HepG2 (cell line): ENCODE results near the gene DNAJA3.

ENCODE experiments used
- ATF7 ChIP-seq, 2 experiments: fragments of 450-650 bp in 1 of 2; sonication (generic) in 1 of 2; formaldehyde crosslinking in 1 of 2; IDR thresholded peaks; 2 replicates each; pipeline versions ENCODE4 v1.4.0 to v1.6.1; 2016 to 2020; ENCODE audit warnings: antibody characterized with exemption in 1 of 2, mild to moderate bottlenecking in 1 of 2, missing genetic modification reagents in 1 of 2
- CHD2 ChIP-seq: IDR thresholded peaks from 2 replicates; pipeline ENCODE4 v1.6.1; 2011; ENCODE audit warnings: low read depth, low read length, improper control_type of control experiment
- GABPB1 ChIP-seq: IDR thresholded peaks from 2 replicates; pipeline ENCODE4 v1.6.1; 2016; ENCODE audit warnings: mild to moderate bottlenecking, missing genetic modification reagents, moderate library complexity, missing compliant biosample characterization
- HDAC6 ChIP-seq: fragments of 200-600 bp; sonication (generic); IDR thresholded peaks from 2 replicates; pipeline ENCODE4 v1.7.0; 2017; ENCODE audit warnings: mild to moderate bottlenecking, antibody characterized with exemption, low read length, low read depth
- NCOA5 ChIP-seq: sonication (generic); formaldehyde crosslinking; IDR thresholded peaks from 2 replicates; pipeline ENCODE4 v1.4.0; 2020; ENCODE audit warnings: missing genetic modification reagents
- RAD21 ChIP-seq: fragments of 450-650 bp; formaldehyde crosslinking; IDR thresholded peaks from 2 replicates; pipeline ENCODE4 v1.5.0; 2020; ENCODE audit warnings: mild to moderate bottlenecking
- ZKSCAN8 ChIP-seq: IDR thresholded peaks from 2 replicates; pipeline ENCODE4 v1.6.1; 2016; ENCODE audit warnings: borderline replicate concordance, missing genetic modification reagents, missing compliant biosample characterization
- TF ChIP-seq, protein P1 (sequence below): sonication (generic); formaldehyde crosslinking; IDR thresholded peaks from 2 replicates; pipeline ENCODE4 v1.5.0; 2020; ENCODE audit warnings: missing genetic modification reagents

DNA sequence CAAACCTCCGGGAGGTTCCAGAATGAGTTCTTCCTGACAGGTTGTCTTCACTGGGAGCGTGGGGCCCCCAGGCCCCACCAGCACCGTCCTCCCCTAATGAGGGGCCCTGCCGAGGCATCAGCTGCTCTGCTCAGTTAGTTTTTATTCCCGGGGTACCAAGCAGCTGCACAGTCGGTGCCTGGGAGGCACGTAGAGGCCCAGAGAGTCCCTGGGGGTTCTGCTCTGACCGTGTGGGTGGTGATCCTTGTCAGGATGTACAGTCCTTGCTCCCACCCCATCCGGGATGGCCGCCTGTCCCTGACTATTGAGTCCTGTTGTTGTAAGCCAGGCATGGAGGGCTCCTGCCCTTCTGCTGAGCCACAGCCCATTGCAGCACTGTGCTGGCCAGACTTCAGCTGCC is 30.3 kb downstream of the DNAJA3 start:
- no peak for TF ChIP-seq ATF7 (IDR thresholded peaks at IDR 0.05)
- TF ChIP-seq ATF7 (CRISPR knock-in tag; IDR thresholded peaks at IDR 0.05), result no peak
- no peak for TF ChIP-seq HDAC6
- no peak for TF ChIP-seq RAD21
- no peak for TF ChIP-seq GABPB1 (CRISPR knock-in tag)
- TF ChIP-seq CHD2, result no peak
- TF ChIP-seq, protein P1, sequence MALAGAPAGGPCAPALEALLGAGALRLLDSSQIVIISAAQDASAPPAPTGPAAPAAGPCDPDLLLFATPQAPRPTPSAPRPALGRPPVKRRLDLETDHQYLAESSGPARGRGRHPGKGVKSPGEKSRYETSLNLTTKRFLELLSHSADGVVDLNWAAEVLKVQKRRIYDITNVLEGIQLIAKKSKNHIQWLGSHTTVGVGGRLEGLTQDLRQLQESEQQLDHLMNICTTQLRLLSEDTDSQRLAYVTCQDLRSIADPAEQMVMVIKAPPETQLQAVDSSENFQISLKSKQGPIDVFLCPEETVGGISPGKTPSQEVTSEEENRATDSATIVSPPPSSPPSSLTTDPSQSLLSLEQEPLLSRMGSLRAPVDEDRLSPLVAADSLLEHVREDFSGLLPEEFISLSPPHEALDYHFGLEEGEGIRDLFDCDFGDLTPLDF, result no peak
- no peak for TF ChIP-seq NCOA5 (CRISPR knock-in tag)
- no peak for TF ChIP-seq ZKSCAN8 (CRISPR knock-in tag)
